Ovary (tissue), 9 donors: ENCODE data around the gene SERINC4. TPM values are rescaled to one million over a fixed set of nuclear protein-coding genes. Genes with fewer than 3 reads are reported as not detected.

Experiments
- DNase-seq, 5 donors: peaks; one replicate each; pipeline ENCODE4 v3.0.0-alpha.2; 2019 to 2020
- H3K27ac ChIP-seq, 2 donors: fragments of 200-600 bp; one replicate each; pipeline versions ENCODE4 v1.5.1 to v1.8.0; 2019 to 2022
- H3K27me3 ChIP-seq: fragments of 200-600 bp; one replicate; pipeline ENCODE4 v1.8.0; 2022
- H3K36me3 ChIP-seq: fragments of 200-600 bp; sonication (generic); one replicate; pipeline ENCODE4 v1.5.1; 2019
- H3K4me1 ChIP-seq: one replicate; pipeline ENCODE4 v1.8.1; 2013; ENCODE audit warnings: mild to moderate bottlenecking, moderate library complexity; ENCODE audit not compliant: insufficient read depth
- H3K4me3 ChIP-seq: fragments of 200-600 bp; sonication (generic); one replicate; pipeline ENCODE4 v1.5.1; 2017
- H3K9me3 ChIP-seq, 2 donors: fragments of 200-600 bp in 1 of 2; sonication (generic) in 1 of 2; one replicate each; pipeline versions ENCODE4 v1.5.1 to v1.8.1; 2013 to 2019; ENCODE audit warnings: mild to moderate bottlenecking in 1 of 2, moderate library complexity in 1 of 2
- EP300 ChIP-seq: sonication (generic); formaldehyde crosslinking; IDR thresholded peaks from one replicate; pipeline ENCODE4 v1.6.1; 2017; ENCODE audit warnings: antibody characterized with exemption
- POLR2A ChIP-seq: fragments of 450-650 bp; IDR thresholded peaks from one replicate; pipeline ENCODE4 v1.6.1; 2017; ENCODE audit warnings: antibody characterized with exemption, mild to moderate bottlenecking, moderate library complexity
- WGBS, 3 donors: extraction: QIAGEN DNeasy Blood & Tissue Kit in 1 of 3; methylation state at CpG; one replicate each; pipeline versions ENCODE4 v1.1.5 to v1.1.7; 2013 to 2017; 5-methylcytosine and 5-hydroxymethylcytosine counted together
- intact Hi-C, 4 donors: fragments of 100-400 bp; cut with DNase I; formaldehyde crosslinking; loops; one replicate each; pipeline versions ENCODE4 v1.11.0 to v1.15.1; 2022 to 2023
- polyA plus RNA-seq, 2 donors: library from polyadenylated mRNA; stranded (reverse); fragments of 200-250 nt in 1 of 2; fragments of 350-450 nt in 1 of 2; fragmentation: Illumina TruSeq in 1 of 2; extraction: RNeasy Lipid Tissue Mini Kit (QIAGEN cat#74804) in 1 of 2; gene quantifications; one replicate each; pipeline ENCODE4 v1.2.3, GENCODE V29; 2013 to 2014
- total RNA-seq, 7 donors: library from RNA; depleted of rRNA in 2 of 7; stranded (reverse); fragments of >200 nt in 2 of 7; fragmentation: NEBNext Ultra II Directional in 3 of 7; extraction: Animal tissue kit (Norgen Biotek cat#: 25700) in 3 of 7; gene quantifications; one replicate each; pipeline versions ENCODE4 v1.1.0 to v1.2.4, GENCODE V29; 2016 to 2023
- TF ChIP-seq, protein P1 (sequence below), 3 donors: fragments of 450-650 bp in 2 of 3; fragments of 200-600 bp in 1 of 3; IDR thresholded peaks; one replicate each; pipeline versions ENCODE4 v1.5.1 to v1.8.0; 2016 to 2022; ENCODE audit warnings: antibody characterized with exemption in 3 of 3, mild to moderate bottlenecking in 1 of 3
- donor health status: DM: no; HTN: no; CAD: no; lungs with moderate emphysema.
- donor health status: DM: no; HTN: no; CAD: no.
- donor health status: Bipolar disorder and iron deficiency.
- donor health status: DM: yes; HTN: yes; CAD: no.
- donor health status: DM: no; HTN: no; CAD: no.
- donor health status: DM: yes; HTN: yes; CAD: no.

SERINC4 gene
- total and polyA plus RNA-seq, 9 donors, result 0.07 to 0.39 (median 0.20) TPM; not detected in 3

DNA sequence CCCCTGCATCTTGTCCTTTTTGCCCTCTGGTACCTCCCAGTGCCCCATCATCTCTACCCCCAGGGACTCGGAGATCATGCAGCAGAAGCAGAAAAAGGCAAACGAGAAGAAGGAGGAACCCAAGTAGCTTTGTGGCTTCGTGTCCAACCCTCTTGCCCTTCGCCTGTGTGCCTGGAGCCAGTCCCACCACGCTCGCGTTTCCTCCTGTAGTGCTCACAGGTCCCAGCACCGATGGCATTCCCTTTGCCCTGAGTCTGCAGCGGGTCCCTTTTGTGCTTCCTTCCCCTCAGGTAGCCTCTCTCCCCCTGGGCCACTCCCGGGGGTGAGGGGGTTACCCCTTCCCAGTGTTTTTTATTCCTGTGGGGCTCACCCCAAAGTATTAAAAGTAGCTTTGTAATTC, 6.4 kb downstream of the SERINC4 start:
- Histone ChIP-seq H3K9me3 (no peaks in the 10 kb centered on the region), H3K36me3 (no peaks in the 10 kb centered on the region), H3K27me3 (no peaks in the 10 kb centered on the region), H3K4me3 (peak overlapping the region; percentile 94), H3K27ac (no peak overlapping the region), H3K4me1 (peaks cover 10% of the 10 kb centered on the region)
- TF ChIP-seq EP300 (no peak), POLR2A (no peak)
- TF ChIP-seq, protein P1, sequence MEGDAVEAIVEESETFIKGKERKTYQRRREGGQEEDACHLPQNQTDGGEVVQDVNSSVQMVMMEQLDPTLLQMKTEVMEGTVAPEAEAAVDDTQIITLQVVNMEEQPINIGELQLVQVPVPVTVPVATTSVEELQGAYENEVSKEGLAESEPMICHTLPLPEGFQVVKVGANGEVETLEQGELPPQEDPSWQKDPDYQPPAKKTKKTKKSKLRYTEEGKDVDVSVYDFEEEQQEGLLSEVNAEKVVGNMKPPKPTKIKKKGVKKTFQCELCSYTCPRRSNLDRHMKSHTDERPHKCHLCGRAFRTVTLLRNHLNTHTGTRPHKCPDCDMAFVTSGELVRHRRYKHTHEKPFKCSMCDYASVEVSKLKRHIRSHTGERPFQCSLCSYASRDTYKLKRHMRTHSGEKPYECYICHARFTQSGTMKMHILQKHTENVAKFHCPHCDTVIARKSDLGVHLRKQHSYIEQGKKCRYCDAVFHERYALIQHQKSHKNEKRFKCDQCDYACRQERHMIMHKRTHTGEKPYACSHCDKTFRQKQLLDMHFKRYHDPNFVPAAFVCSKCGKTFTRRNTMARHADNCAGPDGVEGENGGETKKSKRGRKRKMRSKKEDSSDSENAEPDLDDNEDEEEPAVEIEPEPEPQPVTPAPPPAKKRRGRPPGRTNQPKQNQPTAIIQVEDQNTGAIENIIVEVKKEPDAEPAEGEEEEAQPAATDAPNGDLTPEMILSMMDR (IDR thresholded peaks at IDR 0.05), result no peak
- 79 to 86% (median 85%) methylated on average over 10 of the region's 10 CpGs for WGBS, 3 donors
- peak in 1 of 5 donors; percentile 41 for DNase-seq
- intact Hi-C loops, result no loop called here

DNA sequence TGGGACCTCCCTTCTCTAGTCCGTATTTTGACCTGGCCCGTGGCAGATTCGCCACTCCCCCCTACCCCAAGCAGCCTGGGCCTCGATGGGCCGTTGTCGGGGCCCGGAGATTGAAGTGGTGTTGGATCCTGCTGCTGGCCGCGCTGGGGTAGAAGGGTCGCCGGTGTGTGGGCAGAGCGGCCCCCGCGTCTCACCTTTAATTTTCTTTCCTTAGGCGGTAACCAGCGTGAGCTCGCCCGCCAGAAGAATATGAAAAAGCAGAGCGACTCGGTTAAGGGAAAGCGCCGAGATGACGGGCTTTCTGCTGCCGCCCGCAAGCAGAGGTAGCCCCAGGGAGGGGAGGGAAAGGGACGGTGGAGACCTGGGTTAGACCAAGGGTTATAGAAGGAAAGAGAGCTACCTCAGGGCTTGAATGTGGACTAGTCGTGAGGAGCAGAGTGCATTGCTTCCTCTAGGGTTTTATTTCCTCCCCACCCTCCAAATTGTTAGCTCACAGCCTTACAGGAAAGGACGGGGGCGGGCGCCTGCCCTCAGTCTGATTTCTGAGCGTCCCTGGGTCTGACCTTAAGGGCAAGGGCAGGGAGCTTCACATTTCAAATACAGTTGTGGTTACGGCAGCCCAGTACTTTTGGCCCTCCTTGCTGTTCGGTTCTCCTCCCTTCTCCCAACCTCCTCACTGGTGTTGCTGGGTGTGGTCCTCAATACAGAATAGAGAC, 7.1 kb downstream of the SERINC4 start:
- Histone ChIP-seq H3K27ac (peak overlapping the region; percentile 54 to 91), H3K4me1 (peaks cover 10% of the 10 kb centered on the region), H3K9me3 (no peaks in the 10 kb centered on the region), H3K27me3 (no peaks in the 10 kb centered on the region), H3K4me3 (peak overlapping the region; percentile 94), H3K36me3 (no peaks in the 10 kb centered on the region)
- TF ChIP-seq EP300 (no peak), POLR2A (no peak)
- TF ChIP-seq, protein P1 (IDR thresholded peaks at IDR 0.05), result no peak
- WGBS, 3 donors, result 0 to 1% (median 1%) methylated on average over 33 of the region's 33 CpGs
- intact Hi-C loops, result no loop called here
- peak in 3 of 5 donors; percentile 14 to 50 (median 36) for DNase-seq

DNA sequence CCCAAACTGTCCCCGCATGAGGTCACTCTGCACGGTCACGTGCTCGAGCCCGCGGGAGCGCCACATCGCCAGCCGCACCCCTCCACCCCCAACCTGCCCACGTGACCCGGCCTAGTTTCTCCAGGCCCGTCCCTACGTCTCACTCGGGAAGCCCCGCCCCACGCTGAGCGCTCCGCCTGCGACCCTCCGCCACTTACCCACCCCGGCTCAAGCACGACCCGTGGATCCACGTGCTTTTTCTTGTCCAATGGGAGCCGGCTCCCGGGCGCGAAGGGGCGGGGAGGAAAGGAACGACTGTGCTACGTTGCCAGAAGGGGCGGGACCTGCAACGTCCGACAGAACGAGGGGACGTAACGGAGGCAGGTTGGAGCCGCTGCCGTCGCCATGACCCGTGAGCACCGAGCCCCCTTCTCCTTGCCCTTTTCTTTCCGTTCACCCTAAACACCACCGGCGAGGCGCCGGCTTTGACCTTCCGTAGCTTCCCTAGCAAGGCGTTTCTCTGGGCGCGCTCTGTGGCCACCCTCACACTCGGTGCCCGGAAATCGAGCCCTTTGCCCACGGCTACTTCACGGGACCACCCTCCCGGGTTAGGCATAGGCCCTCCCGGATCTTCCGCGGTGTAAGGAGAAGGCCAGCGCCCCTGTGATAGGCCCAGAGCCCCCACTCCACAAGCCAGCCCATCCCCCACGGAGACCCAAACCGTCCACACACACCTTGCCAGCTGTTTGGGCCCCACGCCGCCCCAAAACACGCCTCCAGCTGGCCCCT, 7.8 kb downstream of the SERINC4 start, which contains the start of gene SERF2:
TSS of gene SERF2 (plus strand) at position 328 of the 768 bp plus-strand sequence. CDS start at position 385, 57 bp downstream.
- WGBS, 3 donors, result 0 to 1% (median 0%) methylated on average over 59 to 66 of the region's 66 CpGs
- peak; percentile 100 for DNase-seq
- peak within 1 kb of the TSS; percentile 72 to 91 for H3K27ac ChIP-seq
- peak within 1 kb of the TSS; percentile 94 for H3K4me3 ChIP-seq
- intact Hi-C loops, result no loop called here
- no peaks in the 10 kb centered on the region for H3K36me3 ChIP-seq
- TF ChIP-seq, protein P1 (IDR thresholded peaks at IDR 0.05), result no peak
- peak; percentile 98 for TF ChIP-seq POLR2A
- TF ChIP-seq EP300, result peak; percentile 32
- no peaks in the 10 kb centered on the region for H3K9me3 ChIP-seq
- H3K27me3 ChIP-seq, result no peaks in the 10 kb centered on the region
- H3K4me1 ChIP-seq, result peaks cover 10% of the 10 kb centered on the region

DNA sequence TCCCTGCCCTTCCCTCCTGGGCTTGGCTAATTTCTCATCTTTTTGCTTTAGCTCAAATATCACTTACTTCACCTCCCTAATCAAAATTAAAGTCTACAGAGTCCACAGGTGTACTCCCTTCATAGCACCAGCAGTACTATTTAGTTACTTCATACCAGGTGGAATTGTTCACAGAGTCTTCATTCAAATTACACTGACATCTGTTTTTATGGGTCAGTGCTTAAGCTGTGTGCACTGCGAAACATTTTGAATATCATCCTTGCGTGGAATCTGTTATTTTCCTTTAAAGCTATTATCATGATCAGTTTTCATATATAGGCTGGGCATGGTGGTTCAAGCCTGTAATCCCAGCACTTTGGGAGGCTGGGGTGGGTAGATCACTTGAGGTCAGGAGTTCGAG, 10.6 kb downstream of the SERINC4 start:
- 94 to 96% (median 96%) methylated on average over 3 of the region's 3 CpGs for WGBS, 3 donors
- H3K36me3 ChIP-seq, result no peaks in the 10 kb centered on the region
- no peak for DNase-seq
- H3K27ac ChIP-seq, result no peak overlapping the region
- no peaks in the 10 kb centered on the region for H3K9me3 ChIP-seq
- intact Hi-C loops, result no loop called here
- H3K27me3 ChIP-seq, result no peaks in the 10 kb centered on the region
- TF ChIP-seq, protein P1 (IDR thresholded peaks at IDR 0.05), result no peak
- no peak for TF ChIP-seq EP300
- no peak for TF ChIP-seq POLR2A
- no peak overlapping the region for H3K4me3 ChIP-seq
- peaks cover 8% of the 10 kb centered on the region for H3K4me1 ChIP-seq
